HepG2 (cell line): ENCODE results near the gene CLDND2. TPM values are rescaled to one million over a fixed set of nuclear protein-coding genes. Genes with fewer than 3 reads are reported as not detected.
A peak's percentile ranks its signal among the peaks of the same experiment; 100 is the strongest.

Experiments used
- ETV5 ChIP-seq: IDR thresholded peaks from 2 replicates; pipeline ENCODE4 v1.6.1; 2018; ENCODE audit warnings: missing biosample characterization, missing genetic modification reagents, inconsistent platforms, borderline replicate concordance
- ETV6 ChIP-seq: sonication (generic); formaldehyde crosslinking; conservative IDR thresholded peaks from 2 replicates; pipeline ENCODE4 v1.4.0; 2020; ENCODE audit warnings: missing genetic modification reagents
- KAT7 ChIP-seq: IDR thresholded peaks from 2 replicates; pipeline ENCODE4 v1.6.1; 2018; ENCODE audit warnings: borderline replicate concordance, missing compliant biosample characterization
- MAX ChIP-seq: IDR thresholded peaks from 2 replicates; pipeline ENCODE4 v1.6.1; 2012; ENCODE audit warnings: inconsistent platforms
- NFAT5 ChIP-seq: sonication (generic); formaldehyde crosslinking; IDR thresholded peaks from 2 replicates; pipeline ENCODE4 v1.4.0; 2020; ENCODE audit warnings: missing genetic modification reagents
- POLR2AphosphoS5 ChIP-seq: IDR thresholded peaks from 2 replicates; pipeline ENCODE4 v1.6.1; 2012; ENCODE audit warnings: low read depth, low read length
- SKIL ChIP-seq: sonication (generic); formaldehyde crosslinking; IDR thresholded peaks from 2 replicates; pipeline ENCODE4 v1.8.0; 2022; ENCODE audit warnings: missing genetic modification reagents, mild to moderate bottlenecking, moderate library complexity, borderline replicate concordance
- SRY ChIP-seq: sonication (generic); formaldehyde crosslinking; IDR thresholded peaks from 2 replicates; pipeline ENCODE4 v1.8.0; 2022; ENCODE audit warnings: mild to moderate bottlenecking, missing genetic modification reagents
- TAF1 ChIP-seq: sonication (generic); formaldehyde crosslinking; IDR thresholded peaks from 2 replicates; pipeline ENCODE4 v1.4.0; 2020; ENCODE audit warnings: missing genetic modification reagents
- TBX3 ChIP-seq: fragments of 450-650 bp; IDR thresholded peaks from 2 replicates; pipeline ENCODE4 v1.6.1; 2017; ENCODE audit warnings: antibody characterized with exemption, mild to moderate bottlenecking, inconsistent platforms, borderline replicate concordance
- ZBTB39 ChIP-seq: sonication (generic); formaldehyde crosslinking; IDR thresholded peaks from 2 replicates; pipeline ENCODE4 v1.5.0; 2020; ENCODE audit warnings: missing genetic modification reagents
- ZBTB46 ChIP-seq: sonication (generic); formaldehyde crosslinking; IDR thresholded peaks from 2 replicates; pipeline ENCODE4 v1.4.0; 2020; ENCODE audit warnings: mild to moderate bottlenecking, missing genetic modification reagents, borderline replicate concordance
- ZNF3 ChIP-seq: IDR thresholded peaks from 2 replicates; pipeline ENCODE4 v1.7.0; 2017; ENCODE audit warnings: inconsistent platforms
- ZNF546 ChIP-seq: sonication (generic); formaldehyde crosslinking; conservative IDR thresholded peaks from 2 replicates; pipeline ENCODE4 v1.8.1; 2023; ENCODE audit warnings: mild to moderate bottlenecking, missing genetic modification reagents
- ZNF749 ChIP-seq: sonication (generic); formaldehyde crosslinking; IDR thresholded peaks from 2 replicates; pipeline ENCODE4 v1.8.0; 2022; ENCODE audit warnings: mild to moderate bottlenecking, missing genetic modification reagents, moderate library complexity, borderline replicate concordance
- polyA plus RNA-seq, 8 experiments: library from polyadenylated mRNA; depleted of rRNA in 3 of 8; stranded (reverse) in 7 of 8; unstranded in 1 of 8; fragments of >200 nt; fragmentation: Illumina TruSeq in 4 of 8; extraction: Trizol in 4 of 8; gene quantifications; 2 replicates each; pipeline versions ENCODE4 v1.2.1 to v1.2.3, GENCODE V29; 2011 to 2016; ENCODE audit warnings: low read depth in 4 of 8, missing spikeins in 1 of 8, mixed read lengths in 1 of 8; ENCODE audit not compliant: insufficient read depth in 1 of 8
- total RNA-seq, 5 experiments: library from RNA; depleted of rRNA; stranded (reverse); fragments of >200 nt; fragmentation: Illumina TruSeq; extraction: Trizol; gene quantifications; 2 replicates each; pipeline ENCODE4 v1.2.3, GENCODE V29; 2016; ENCODE audit warnings: low read depth in 1 of 5
- TF ChIP-seq, protein P1 (sequence below): sonication (generic); formaldehyde crosslinking; IDR thresholded peaks from 2 replicates; pipeline ENCODE4 v1.4.0; 2020; ENCODE audit warnings: missing genetic modification reagents

The CLDND2 gene
- total and polyA plus RNA-seq, 2 of the 13 experiments (the other 11 are each of a cell fraction or from before 2014, with no cell fraction given): 0.84 to 1.8 TPM

DNA sequence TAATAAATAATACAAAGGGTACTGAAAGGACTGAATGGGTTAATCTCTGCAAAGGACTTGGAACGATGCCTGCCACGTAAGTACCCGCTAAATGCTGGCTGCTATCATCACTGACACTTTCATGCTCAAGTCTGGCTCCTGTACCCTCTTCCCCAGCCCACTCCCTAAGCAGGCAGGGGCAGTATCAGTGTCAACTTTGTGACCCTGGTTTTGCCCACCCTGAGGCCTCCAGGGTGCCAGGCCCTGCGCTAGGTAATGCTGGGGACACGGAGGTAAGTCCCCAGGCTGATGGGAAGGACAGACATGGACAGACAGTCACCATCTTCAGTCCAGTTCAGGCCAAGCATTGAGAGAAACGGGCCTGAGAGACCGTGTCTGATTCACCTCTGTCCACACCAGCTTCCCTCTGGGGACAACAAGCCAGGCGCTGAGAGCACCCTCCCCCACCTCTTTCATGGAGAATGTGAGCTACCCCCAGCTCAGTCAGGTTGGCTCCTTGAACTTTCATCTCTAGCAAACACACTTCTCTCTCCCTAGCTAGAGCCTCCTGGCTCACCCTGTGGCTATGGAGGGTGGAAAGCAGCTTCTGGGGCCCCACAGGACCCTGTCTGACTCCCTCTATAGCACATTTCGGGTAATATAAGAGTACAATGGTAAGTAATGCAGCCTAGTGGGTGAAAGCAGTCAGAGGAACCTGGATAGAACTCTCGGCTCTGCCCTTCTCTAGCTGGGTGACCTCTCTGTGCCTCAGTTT lies 3.4 kb downstream of the CLDND2 start (continued):
- TF ChIP-seq SRY (CRISPR knock-in tag) (no peak), POLR2AphosphoS5 (peak; percentile 76), ZNF546 (CRISPR knock-in tag) (no peak), ZNF3 (CRISPR knock-in tag) (no peak), SKIL (CRISPR knock-in tag) (peak; percentile 51; the same call in 1 of the 2 replicates), ETV5 (CRISPR knock-in tag) (no peak; the same call in 1 of the 2 replicates), ZNF749 (no peak), TBX3 (no peak), ZBTB39 (no peak), ETV6 (CRISPR knock-in tag) (no peak), MAX (peak; percentile 61), NFAT5 (CRISPR knock-in tag) (no peak), TAF1 (CRISPR knock-in tag) (peak; percentile 77), ZBTB46 (no peak), KAT7 (CRISPR knock-in tag) (peak; percentile 35; the same call in 1 of the 2 replicates)
- TF ChIP-seq, protein P1, sequence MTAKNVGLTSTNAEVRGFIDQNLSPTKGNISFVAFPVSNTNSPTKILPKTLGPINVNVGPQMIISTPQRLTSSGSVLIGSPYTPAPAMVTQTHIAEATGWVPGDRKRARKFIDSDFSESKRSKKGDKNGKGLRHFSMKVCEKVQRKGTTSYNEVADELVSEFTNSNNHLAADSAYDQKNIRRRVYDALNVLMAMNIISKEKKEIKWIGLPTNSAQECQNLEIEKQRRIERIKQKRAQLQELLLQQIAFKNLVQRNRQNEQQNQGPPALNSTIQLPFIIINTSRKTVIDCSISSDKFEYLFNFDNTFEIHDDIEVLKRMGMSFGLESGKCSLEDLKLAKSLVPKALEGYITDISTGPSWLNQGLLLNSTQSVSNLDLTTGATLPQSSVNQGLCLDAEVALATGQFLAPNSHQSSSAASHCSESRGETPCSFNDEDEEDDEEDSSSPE (CRISPR knock-in tag): peak; percentile 33; the same call in 1 of the 2 replicates
